GM19023 (cell line): ENCODE data around the gene GDE1.
A peak's percentile ranks its signal among the peaks of the same experiment; 100 is the strongest.
"Not testable (repeated sequence)": the region's sequence is repeated elsewhere in the genome, so short reads cannot be mapped to it uniquely, and the experiment has no call there.

Experiments used
- ATAC-seq: cut with Tn5 transposase; IDR thresholded peaks from one replicate; pipeline ENCODE4 v1.9.1; 2021; ENCODE audit warnings: mild to moderate bottlenecking, moderate library complexity; ENCODE audit not compliant: unreplicated experiment

The GDE1 gene, protein sequence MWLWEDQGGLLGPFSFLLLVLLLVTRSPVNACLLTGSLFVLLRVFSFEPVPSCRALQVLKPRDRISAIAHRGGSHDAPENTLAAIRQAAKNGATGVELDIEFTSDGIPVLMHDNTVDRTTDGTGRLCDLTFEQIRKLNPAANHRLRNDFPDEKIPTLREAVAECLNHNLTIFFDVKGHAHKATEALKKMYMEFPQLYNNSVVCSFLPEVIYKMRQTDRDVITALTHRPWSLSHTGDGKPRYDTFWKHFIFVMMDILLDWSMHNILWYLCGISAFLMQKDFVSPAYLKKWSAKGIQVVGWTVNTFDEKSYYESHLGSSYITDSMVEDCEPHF

DNA sequence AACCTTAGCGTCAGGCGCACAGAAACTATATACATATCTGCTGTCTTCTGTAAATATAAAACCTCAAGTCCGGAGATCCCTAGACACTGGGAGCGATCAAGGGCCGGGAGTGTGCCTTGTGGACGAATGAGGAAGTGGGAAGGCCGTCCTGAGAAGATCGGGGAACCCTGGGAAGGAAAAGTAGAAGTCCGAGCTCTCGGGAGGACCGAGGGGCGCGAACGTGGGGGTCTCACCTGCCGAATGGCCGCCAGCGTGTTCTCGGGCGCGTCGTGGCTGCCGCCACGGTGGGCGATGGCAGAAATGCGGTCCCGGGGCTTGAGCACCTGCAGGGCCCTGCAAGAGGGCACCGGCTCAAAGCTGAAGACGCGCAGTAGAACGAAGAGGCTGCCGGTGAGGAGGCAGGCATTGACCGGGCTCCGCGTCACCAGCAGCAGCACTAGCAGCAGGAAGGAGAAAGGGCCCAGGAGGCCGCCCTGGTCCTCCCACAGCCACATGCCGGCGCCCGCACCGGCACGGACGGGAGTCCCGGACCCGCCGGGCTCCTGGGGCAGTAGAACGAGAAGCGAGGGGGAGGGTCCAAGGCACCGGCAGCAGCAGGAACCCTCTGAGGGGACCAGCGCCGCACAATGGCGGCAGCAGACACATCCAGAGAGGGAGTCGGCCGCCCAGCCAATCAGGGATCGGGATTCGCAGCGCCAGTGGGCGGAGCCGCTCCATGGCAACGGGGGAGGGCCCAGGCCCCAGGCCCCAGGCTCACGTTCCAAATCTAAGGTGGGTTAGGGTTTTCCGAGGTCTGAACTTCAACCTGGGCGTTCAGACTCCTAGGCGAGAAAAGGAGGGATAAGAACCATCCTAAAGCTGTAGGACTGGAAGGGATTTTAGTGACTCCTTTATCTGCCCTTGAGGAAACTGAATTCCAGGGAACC lies at the start of gene GDE1:
Gene GDE1 (minus strand): TSS at position 628 of the 926 bp plus-strand sequence. CDS start 134 bp downstream, at position 494.
- peak; percentile 86 for ATAC-seq

DNA sequence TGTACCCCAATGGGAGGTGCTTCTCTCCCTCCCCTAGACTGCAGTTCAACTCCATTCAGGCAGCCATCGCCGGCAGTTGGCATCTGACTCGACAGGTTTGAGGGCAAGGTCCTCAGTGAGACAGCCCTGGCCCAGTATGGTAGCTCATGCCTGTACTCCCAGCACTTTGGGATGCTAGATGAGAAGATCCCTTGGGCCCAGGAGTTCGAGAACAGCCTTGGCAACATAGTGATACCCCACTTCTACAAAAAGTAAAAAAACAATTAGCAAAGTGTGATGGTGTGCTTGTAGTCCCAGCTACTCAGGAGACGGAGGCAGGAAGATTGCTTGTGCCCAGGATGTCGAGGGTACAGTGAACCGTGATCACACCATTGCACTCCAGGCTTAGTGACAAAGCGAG lies 45.7 kb upstream of the GDE1 start:
- no peak for ATAC-seq

DNA sequence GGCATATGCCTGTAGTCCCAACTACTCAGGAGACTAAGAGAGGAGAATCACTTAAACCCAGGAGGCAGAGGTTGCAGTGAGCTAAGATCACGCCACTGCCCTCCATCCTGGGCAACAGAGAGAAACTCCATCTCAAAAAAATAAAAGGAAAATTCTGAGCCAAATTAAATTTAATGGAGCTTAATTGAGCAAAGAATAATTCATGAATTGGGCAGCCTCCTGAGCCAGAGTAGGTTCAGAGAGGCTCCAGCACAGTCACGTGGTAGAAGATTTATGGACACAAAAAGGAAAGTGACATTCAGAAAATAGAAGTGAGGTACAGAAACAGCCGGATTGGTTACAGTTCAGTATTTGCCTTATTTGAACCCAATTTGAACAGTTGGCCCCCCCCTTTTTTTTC lies 44.5 kb upstream of the GDE1 start:
- no peak for ATAC-seq

GRCh38 chr16:19563377-19563776 lies 41.5 kb upstream of the GDE1 start:
- ATAC-seq, result no peak

DNA sequence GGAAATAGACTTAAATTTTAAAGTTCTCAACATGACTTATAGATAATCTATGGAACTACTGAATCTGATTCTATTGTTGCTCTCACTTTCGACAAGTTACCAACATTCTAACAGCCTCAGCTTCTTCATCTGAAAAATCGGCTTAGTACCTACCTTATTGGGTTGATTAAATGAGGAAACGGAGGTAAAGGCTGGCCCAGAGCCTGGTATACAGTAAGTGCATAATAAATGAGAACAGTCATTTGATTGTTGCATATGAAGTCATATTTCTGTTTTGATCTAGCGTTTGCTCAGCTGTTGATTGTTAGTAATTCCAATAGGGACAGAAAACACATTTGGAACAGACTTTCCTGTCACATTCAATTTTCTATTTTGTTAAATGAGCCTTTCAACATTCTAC lies 38.2 kb upstream of the GDE1 start:
- ATAC-seq, result no peak

DNA sequence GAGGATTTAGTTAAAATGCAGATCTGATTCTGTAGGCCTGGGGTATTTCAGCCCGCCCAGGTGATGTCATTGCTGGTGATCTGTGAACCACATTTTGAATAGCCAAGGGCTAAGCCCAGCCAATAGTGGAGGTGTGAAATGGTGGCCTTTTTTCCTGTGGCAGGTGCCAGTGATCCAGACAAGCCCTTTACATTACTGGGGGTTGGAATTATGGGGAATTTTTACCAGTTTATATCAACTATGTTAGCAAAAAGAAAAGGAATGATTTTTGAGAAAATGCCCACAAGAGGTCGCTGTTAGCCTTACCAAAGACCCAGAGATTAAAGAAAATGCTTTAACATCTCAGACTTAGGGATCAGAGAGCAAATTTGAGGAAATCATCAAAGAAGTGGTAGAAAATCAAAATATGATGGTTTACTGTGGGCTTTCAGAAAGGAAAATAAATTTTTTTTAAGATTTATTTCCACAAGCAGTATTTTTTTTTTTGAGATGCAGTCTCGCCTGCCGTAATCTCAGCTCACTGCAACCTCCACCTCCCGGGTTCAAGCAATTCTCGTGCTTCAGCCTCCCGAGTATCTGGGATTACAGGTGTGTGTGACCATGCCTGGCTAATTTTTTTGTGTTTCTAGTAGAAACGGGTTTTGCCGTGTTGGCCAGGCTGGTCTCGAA lies 37.5 kb upstream of the GDE1 start:
- ATAC-seq, result no peak

DNA sequence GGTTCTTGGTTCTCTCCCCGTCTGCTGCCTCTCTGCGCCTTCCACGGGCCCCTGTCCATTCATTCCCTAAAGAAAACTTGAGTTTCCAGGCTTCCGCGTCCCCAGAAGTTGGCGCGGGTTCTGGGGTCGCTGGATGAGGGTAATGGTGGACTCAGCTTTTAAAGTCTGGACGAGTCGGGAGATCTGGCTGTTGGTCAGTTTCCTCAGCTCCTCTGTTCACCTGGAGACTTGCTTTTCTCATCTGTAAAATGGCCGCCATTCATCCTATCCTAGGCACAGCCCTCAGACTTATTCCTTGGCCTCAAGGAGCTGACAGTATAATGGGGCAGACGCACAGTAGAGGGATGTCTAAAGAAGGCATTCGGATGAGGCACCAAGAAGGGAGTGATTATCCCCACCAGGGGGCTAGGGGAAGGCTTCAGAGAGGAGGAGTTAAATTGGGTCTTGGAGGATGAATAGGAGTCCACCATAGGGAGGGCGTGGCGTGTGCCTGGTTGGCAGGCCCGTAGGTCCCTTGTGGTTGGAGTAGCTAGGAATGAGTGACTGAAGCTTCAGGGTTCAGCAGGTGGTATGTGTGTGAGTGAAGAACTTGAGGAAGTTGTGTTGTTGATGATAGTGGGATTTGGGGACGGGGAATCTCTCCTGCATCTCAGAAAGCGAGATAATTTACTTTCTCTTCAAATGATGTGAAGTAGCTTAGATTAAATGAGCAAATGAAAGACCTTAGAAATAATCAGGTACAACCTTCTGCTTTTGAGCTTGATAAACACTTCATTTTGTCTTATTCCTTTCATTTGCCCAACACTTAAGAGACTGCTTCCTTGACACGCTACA lies 34.3 kb upstream of the GDE1 start:
- no peak for ATAC-seq

GRCh38 chr16:19555186-19555937 lies 33.5 kb upstream of the GDE1 start, which contains the start of gene VPS35L:
TSS of gene VPS35L (plus strand) at chr16:19555703. CDS start at chr16:19555730, 27 bp downstream.
- ATAC-seq, result peak; percentile 97

GRCh38 chr16:19549673-19550072 lies 27.8 kb upstream of the GDE1 start:
- no peak for ATAC-seq

DNA sequence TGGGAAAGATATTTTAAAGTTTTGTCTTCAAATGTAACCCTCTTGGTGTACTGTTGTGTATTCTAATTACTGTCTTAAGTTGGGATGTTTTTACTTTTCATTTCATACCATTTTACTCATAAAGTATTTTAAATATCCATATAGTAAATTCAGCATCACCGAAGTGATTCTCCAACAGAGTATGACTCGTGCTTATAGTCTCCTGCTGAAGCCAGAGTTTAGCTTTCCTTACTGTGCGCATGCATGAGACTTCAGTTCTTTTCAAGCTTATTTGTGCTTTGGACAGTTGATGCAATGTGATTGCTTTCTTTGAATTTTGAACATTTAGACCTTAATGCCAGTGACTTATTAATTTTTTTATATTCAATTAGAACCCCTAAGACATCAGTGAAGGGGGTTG lies 26.2 kb upstream of the GDE1 start:
- no peak for ATAC-seq

- not testable (repeated sequence) for ATAC-seq
Observed at GRCh38 chr16:19543278-19543996, 21.5 kb upstream of the GDE1 start.

DNA sequence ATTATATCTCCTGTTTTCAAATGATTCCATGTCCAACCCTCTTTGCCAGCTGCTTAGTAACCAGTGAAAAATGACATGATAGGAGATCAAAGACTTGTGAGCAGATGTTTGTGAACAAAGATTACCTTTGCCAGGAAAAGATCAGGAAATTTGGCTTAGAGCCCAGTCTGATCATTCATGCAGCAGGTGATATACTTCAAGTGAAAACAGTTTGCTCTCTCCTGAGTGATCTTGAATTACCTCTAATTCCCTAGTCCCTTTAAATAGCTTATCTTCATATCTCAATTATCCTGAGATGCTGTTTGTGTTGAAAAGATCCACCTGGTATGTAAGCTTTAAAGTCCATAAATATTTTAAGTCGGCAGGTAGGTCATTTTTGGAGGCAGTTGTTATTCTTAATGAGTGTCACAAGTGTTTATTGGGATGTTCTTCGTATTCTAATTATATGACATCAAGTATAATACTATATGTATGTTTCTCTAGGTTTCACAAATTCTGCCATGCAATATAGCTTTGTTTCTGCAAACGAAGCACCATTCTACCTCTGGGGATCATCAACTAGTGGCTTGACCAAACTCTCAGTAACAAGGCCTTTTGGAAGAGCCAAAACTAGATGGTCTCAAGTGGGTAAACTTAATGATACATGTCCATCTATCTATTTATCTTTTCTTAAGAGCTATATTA lies 20.4 kb upstream of the GDE1 start:
- ATAC-seq, result no peak

GRCh38 chr16:19540241-19540970 lies 18.5 kb upstream of the GDE1 start:
- ATAC-seq, result no peak

GRCh38 chr16:19532601-19533000 lies 10.7 kb upstream of the GDE1 start:
- ATAC-seq, result no peak

GRCh38 chr16:19528666-19529065 lies 6.8 kb upstream of the GDE1 start:
- no peak for ATAC-seq

- ATAC-seq, result no peak
Observed at GRCh38 chr16:19527161-19527560, 5.3 kb upstream of the GDE1 start.

- no peak for ATAC-seq
Observed at GRCh38 chr16:19525385-19525723, 3.5 kb upstream of the GDE1 start.
